NCI-H1694 (cell line): Measurements from ENCODE around the gene CDYL2.
"Not testable (repeated sequence)": the region's sequence is repeated elsewhere in the genome, so short reads cannot be mapped to it uniquely, and the experiment has no call there.

Experiments
- DNase-seq: peaks from one replicate; lab custom pipeline; 2025; lab: John Stamatoyannopoulos, UW

Gene CDYL2

GRCh38 chr16:80744856-80745255, 59.5 kb downstream of the CDYL2 start:
- no peak for DNase-seq

GRCh38 chr16:80743772-80744171, 60.6 kb downstream of the CDYL2 start:
- no peak for DNase-seq

GRCh38 chr16:80743273-80743672, 61.1 kb downstream of the CDYL2 start:
- no peak for DNase-seq

GRCh38 chr16:80742331-80742730, 62.1 kb downstream of the CDYL2 start:
- no peak for DNase-seq

- no peak for DNase-seq
These were observed 62.7 kb downstream of the CDYL2 start for GRCh38 chr16:80741724-80742123.

GRCh38 chr16:80739523-80739922, 64.9 kb downstream of the CDYL2 start:
- DNase-seq: no peak

GRCh38 chr16:80738521-80738920, 65.9 kb downstream of the CDYL2 start:
- DNase-seq: no peak

GRCh38 chr16:80735846-80736245, 68.6 kb downstream of the CDYL2 start:
- DNase-seq: no peak

GRCh38 chr16:80733407-80733806, 71.0 kb downstream of the CDYL2 start:
- DNase-seq: no peak

- DNase-seq: no peak
These were observed 72.5 kb downstream of the CDYL2 start for GRCh38 chr16:80731915-80732314.

GRCh38 chr16:80727066-80727763, 77.2 kb downstream of the CDYL2 start:
- not testable (repeated sequence) for DNase-seq

GRCh38 chr16:80725566-80726162, 78.7 kb downstream of the CDYL2 start:
- DNase-seq: no peak

GRCh38 chr16:80723981-80724380, 80.4 kb downstream of the CDYL2 start:
- no peak for DNase-seq

- DNase-seq: no peak
These were observed 81.3 kb downstream of the CDYL2 start for GRCh38 chr16:80723091-80723490.

- DNase-seq: no peak
These were observed 83.5 kb downstream of the CDYL2 start for GRCh38 chr16:80720804-80721371.

GRCh38 chr16:80719573-80719972, 84.8 kb downstream of the CDYL2 start:
- DNase-seq: no peak

- no peak for DNase-seq
These were observed 85.7 kb downstream of the CDYL2 start for GRCh38 chr16:80718480-80719220.

- DNase-seq: no peak
These were observed 86.8 kb downstream of the CDYL2 start for GRCh38 chr16:80717611-80718010.

- no peak for DNase-seq
These were observed 87.7 kb downstream of the CDYL2 start for GRCh38 chr16:80716564-80717139.

GRCh38 chr16:80711406-80711805, 93.0 kb downstream of the CDYL2 start:
- no peak for DNase-seq

GRCh38 chr16:80710918-80711317, 93.5 kb downstream of the CDYL2 start:
- DNase-seq: no peak

GRCh38 chr16:80708823-80709222, 95.6 kb downstream of the CDYL2 start:
- DNase-seq: no peak

GRCh38 chr16:80707686-80708085, 96.7 kb downstream of the CDYL2 start:
- DNase-seq: no peak
